Gastroesophageal sphincter (tissue), 4 donors: ENCODE measurements around the gene PPP1R14B. TPM values are rescaled to one million over a fixed set of nuclear protein-coding genes. Genes with fewer than 3 reads are reported as not detected.

Source experiments
- ATAC-seq: fragments of 150-250 bp; one replicate; pipeline ENCODE4 v1.9.1; 2016; ENCODE audit warnings: mild to moderate bottlenecking, moderate library complexity
- H3K27ac ChIP-seq, 4 donors: fragments of 200-600 bp; sonication (generic) in 3 of 4; 1 replicate in 3 of 4; 2 replicates in 1 of 4; pipeline ENCODE4 v1.5.1; 2016 to 2019
- H3K27me3 ChIP-seq: fragments of 200-600 bp; sonication (generic); one replicate; pipeline ENCODE4 v1.5.1; 2019
- H3K36me3 ChIP-seq, 2 donors: fragments of 200-600 bp; sonication (generic); one replicate each; pipeline ENCODE4 v1.5.1; 2019; ENCODE audit warnings: control low read depth in 1 of 2
- H3K4me1 ChIP-seq, 3 donors: fragments of 200-600 bp; sonication (generic); 1 replicate in 2 of 3; 2 replicates in 1 of 3; pipeline ENCODE4 v1.5.1; 2016 to 2019; ENCODE audit warnings: control low read depth in 2 of 3
- H3K4me3 ChIP-seq, 2 donors: fragments of 200-600 bp; sonication (generic); one replicate each; pipeline ENCODE4 v1.5.1; 2019; ENCODE audit warnings: mild to moderate bottlenecking in 1 of 2, moderate library complexity in 1 of 2
- H3K9me3 ChIP-seq, 3 donors: fragments of 200-600 bp; sonication (generic); one replicate each; pipeline ENCODE4 v1.5.1; 2017 to 2019; ENCODE audit warnings: control low read depth in 2 of 3
- EP300 ChIP-seq: sonication (generic); formaldehyde crosslinking; IDR thresholded peaks from one replicate; pipeline ENCODE4 v1.6.1; 2017; ENCODE audit warnings: antibody characterized with exemption, mild to moderate bottlenecking
- POLR2A ChIP-seq, 2 donors: fragments of 450-650 bp; IDR thresholded peaks; one replicate each; pipeline ENCODE4 v1.6.1; 2017; ENCODE audit warnings: antibody characterized with exemption in 2 of 2, mild to moderate bottlenecking in 2 of 2, moderate library complexity in 1 of 2
- POLR2AphosphoS5 ChIP-seq: sonication (generic); formaldehyde crosslinking; IDR thresholded peaks from one replicate; pipeline ENCODE4 v1.6.1; 2017; ENCODE audit warnings: antibody characterized with exemption
- WGBS, 2 donors: methylation state at CpG; one replicate each; pipeline ENCODE4 v1.1.5; 2018; ENCODE audit warnings: low coverage in 1 of 2; 5-methylcytosine and 5-hydroxymethylcytosine counted together
- total RNA-seq, 4 donors: library from RNA; depleted of rRNA; stranded (reverse); fragments of >200 nt; gene quantifications; one replicate each; pipeline ENCODE4 v1.1.0, GENCODE V29; 2016
- TF ChIP-seq, protein P1 (sequence below), 4 experiments: fragments of 200-600 bp in 2 of 4; fragments of 450-650 bp in 2 of 4; sonication (generic) in 1 of 4; IDR thresholded peaks; one replicate each; pipeline ENCODE4 v1.5.1; 2017 to 2019; ENCODE audit warnings: antibody characterized with exemption in 4 of 4, mild to moderate bottlenecking in 2 of 4, moderate library complexity in 2 of 4

Gene PPP1R14B
- total RNA-seq, 4 donors from 2014 or later = 37.2 to 123 (median 70.9) TPM

DNA sequence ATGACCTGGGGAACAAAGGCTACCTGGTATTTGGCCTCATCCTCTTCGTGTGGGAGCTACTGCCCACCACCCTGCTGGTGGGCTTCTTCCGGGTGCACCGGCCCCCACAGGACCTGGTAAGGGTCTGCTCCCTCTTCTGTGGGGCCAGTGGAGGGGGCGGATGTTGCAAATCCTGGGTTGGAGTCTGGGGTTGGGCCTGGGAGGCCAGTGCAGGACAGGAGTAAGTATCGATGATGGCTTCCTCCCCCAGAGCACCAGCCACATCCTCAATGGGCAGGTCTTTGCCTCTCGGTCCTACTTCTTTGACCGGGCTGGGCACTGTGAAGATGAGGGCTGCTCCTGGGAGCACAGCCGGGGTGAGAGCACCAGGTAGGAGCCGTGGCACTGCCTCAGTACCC, 41.6 kb upstream of the PPP1R14B start:
- Histone ChIP-seq H3K4me3 (no peak overlapping the region), H3K27me3 (peaks cover 39% of the 10 kb centered on the region), H3K27ac (no peak overlapping the region), H3K36me3 (peaks cover 0 to 25% of the 10 kb centered on the region in 2 donors), H3K4me1 (peaks cover 0 to 52% (median 34%) of the 10 kb centered on the region in 3 donors), H3K9me3 (no peaks in the 10 kb centered on the region)
- no peak for ATAC-seq
- 100% methylated on average over 1 of the region's 9 CpGs for WGBS, 2 donors
- no peak for TF ChIP-seq EP300
- TF ChIP-seq POLR2A (IDR thresholded peaks at IDR 0.05) = no peak
- TF ChIP-seq POLR2AphosphoS5 = no peak
- TF ChIP-seq, protein P1, sequence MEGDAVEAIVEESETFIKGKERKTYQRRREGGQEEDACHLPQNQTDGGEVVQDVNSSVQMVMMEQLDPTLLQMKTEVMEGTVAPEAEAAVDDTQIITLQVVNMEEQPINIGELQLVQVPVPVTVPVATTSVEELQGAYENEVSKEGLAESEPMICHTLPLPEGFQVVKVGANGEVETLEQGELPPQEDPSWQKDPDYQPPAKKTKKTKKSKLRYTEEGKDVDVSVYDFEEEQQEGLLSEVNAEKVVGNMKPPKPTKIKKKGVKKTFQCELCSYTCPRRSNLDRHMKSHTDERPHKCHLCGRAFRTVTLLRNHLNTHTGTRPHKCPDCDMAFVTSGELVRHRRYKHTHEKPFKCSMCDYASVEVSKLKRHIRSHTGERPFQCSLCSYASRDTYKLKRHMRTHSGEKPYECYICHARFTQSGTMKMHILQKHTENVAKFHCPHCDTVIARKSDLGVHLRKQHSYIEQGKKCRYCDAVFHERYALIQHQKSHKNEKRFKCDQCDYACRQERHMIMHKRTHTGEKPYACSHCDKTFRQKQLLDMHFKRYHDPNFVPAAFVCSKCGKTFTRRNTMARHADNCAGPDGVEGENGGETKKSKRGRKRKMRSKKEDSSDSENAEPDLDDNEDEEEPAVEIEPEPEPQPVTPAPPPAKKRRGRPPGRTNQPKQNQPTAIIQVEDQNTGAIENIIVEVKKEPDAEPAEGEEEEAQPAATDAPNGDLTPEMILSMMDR (IDR thresholded peaks at IDR 0.05) = no peak

DNA sequence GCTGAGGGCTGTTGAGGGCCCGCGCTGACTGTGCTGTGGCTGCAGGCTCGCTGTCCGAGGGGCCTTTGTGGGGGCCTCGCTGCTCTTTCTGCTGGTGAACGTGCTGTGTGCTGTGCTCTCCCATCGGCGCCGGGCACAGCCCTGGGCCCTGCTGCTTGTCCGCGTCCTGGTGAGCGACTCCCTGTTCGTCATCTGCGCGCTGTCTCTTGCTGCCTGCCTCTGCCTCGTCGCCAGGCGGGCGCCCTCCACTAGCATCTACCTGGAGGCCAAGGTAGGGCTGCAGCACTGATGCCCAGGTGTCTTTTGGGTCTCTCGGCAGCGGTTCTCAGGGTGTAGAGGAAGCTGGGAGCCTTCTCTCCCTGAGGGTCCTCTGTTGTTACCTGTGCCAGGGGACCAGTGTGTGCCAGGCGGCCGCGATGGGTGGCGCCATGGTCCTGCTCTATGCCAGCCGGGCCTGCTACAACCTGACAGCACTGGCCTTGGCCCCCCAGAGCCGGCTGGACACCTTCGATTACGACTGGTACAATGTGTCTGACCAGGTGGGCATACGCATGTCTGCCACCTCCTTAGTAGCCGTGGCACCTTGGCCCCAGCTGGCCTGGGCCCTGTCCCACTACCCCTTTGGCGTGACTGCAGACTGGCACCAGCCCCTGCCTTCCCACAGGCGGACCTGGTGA, 41.1 kb upstream of the PPP1R14B start:
- Histone ChIP-seq H3K9me3 (no peaks in the 10 kb centered on the region), H3K27ac (no peak overlapping the region), H3K36me3 (peaks cover 0 to 25% of the 10 kb centered on the region in 2 donors), H3K27me3 (peaks cover 34% of the 10 kb centered on the region), H3K4me1 (peaks cover 0 to 57% (median 38%) of the 10 kb centered on the region in 3 donors), H3K4me3 (no peak overlapping the region)
- ATAC-seq = no peak
- TF ChIP-seq POLR2A (IDR thresholded peaks at IDR 0.05) = no peak
- no peak for TF ChIP-seq POLR2AphosphoS5
- TF ChIP-seq, protein P1 (IDR thresholded peaks at IDR 0.05) = no peak
- no peak for TF ChIP-seq EP300
- WGBS, 2 donors = 100% methylated on average over 2 to 5 of the region's 33 CpGs

DNA sequence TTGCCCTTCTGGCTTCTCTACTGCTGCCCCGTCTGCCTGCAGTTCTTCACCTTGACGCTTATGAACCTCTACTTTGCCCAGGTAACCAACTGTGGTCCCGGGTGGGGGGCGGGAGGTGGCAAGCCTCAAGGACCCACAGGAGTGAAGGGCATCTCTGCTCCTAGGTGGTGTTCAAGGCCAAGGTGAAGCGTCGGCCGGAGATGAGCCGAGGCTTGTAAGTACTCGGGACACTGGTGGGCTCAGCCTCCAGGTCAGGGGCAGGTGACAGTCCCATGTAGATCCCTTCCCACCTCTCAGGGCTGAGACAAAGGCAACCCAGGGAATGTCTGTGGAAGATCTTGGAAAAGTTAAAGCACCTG, 40.0 kb upstream of the PPP1R14B start:
- Histone ChIP-seq H3K27ac (no peak overlapping the region), H3K9me3 (no peaks in the 10 kb centered on the region), H3K4me3 (no peak overlapping the region), H3K4me1 (peaks cover 0 to 57% (median 30%) of the 10 kb centered on the region in 3 donors), H3K27me3 (peaks cover 23% of the 10 kb centered on the region), H3K36me3 (peaks cover 0 to 35% of the 10 kb centered on the region in 2 donors)
- TF ChIP-seq POLR2AphosphoS5 = no peak
- TF ChIP-seq, protein P1 (IDR thresholded peaks at IDR 0.05) = no peak
- TF ChIP-seq POLR2A (IDR thresholded peaks at IDR 0.05) = no peak
- no peak for TF ChIP-seq EP300
- 81% methylated on average over 3 of the region's 9 CpGs; no CpG with 5 or more reads in 1 of the 2 donors for WGBS, 2 donors
- no peak for ATAC-seq

DNA sequence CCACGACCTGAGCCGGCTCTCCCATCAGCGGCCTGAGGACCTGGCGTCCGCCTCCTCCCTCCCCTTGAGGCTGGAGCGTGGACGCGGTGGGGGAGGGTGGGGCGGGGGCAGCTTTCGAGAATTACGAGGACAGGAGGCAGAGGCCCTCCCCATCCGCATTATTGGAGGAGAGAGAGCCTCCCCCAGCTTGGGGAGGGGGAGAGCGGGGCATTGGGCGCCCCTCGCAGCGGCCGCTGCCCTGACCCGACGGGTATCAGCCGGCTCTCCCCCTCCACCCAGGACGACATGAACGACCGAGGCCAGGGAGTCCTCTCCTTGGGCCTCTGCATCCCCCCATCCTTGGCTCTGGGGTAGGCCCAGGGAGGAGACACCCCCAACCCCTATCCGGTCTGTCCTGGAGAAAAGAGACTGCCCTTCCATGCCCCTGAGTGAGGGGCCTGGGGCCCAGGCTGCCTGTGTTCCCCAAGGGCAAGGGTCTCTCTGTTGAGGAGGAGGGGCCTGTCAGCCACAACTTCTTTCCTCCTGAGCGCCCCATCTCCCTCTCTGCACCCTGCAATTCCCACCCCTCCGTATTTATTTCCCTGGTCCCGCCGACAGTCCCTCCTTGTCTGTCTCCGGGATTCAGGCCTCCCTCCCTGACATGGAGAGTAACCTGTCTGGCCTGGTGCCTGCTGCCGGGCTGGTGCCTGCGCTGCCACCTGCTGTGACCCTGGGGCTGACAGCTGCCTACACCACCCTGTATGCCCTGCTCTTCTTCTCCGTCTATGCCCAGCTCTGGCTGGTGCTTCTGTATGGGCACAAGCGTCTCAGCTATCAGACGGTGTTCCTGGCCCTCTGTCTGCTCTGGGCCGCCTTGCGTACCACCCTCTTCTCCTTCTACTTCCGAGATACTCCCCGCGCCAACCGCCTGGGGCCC, 39.4 kb upstream of the PPP1R14B start:
- H3K27ac ChIP-seq = peak overlapping the region; percentile 87 to 97 (median 94)
- peaks cover 17% of the 10 kb centered on the region for H3K27me3 ChIP-seq
- H3K4me1 ChIP-seq = peaks cover 0 to 57% (median 25%) of the 10 kb centered on the region in 3 donors
- ATAC-seq = no peak
- no peaks in the 10 kb centered on the region for H3K9me3 ChIP-seq
- TF ChIP-seq, protein P1 (IDR thresholded peaks at IDR 0.05) = no peak
- TF ChIP-seq EP300 (no peak), POLR2A (IDR thresholded peaks at IDR 0.05) (no peak), POLR2AphosphoS5 (no peak)
- H3K36me3 ChIP-seq = peaks cover 0 to 41% of the 10 kb centered on the region in 2 donors
- 67 to 87% methylated on average over 3 to 13 of the region's 40 CpGs for WGBS, 2 donors
- peak overlapping the region; percentile 72 for H3K4me3 ChIP-seq
